Activated naive CD8-positive, alpha-beta T cell treated with anti-CD3 and anti-CD28 coated beads, Interleukin-2, amount 50 U/mL, for 16 hours (primary cell): ENCODE data around the gene SLC66A2.
"Not testable (repeated sequence)": the region's sequence is repeated elsewhere in the genome, so short reads cannot be mapped to it uniquely, and the experiment has no call there.

Experiments used
- DNase-seq: peaks from one replicate; pipeline ENCODE4 v3.0.0-alpha.2; 2020; ENCODE audit warnings: low read depth, low spot score

The SLC66A2 gene

GRCh38 chr18:79971211-79971952 lies 19.9 kb upstream of the SLC66A2 start:
- DNase-seq, result no peak

DNA sequence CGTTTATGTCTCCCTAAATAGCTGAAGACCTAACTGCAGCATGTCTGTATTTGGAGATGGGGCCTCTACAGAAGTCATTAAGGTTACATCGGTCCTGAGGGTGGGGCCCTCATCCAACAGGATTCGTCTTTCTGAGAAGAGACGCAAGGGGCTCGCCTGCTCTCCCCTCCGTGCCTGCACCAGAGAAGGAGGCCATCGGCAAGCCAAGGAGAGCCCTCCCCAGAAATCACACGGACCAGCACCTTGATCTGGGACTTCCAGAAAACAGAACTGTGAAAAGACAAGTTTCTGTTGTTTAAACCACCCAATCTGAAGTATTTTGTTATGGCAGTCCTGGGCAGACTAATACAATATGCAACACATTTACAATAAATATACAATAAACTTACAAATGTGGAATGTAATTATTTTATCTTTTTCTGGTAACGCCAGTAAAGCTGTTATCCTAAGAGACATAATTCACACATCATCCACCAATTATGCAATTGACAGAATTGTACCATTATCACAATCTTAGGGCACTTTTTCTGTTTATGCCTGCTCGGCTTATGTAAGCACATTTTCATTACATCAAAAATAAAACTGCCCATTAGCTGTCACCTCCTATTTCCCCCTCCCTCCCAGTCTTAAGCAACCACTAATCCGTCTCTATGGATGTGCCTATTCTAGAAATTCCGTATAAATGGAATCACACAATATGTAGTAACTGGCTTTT lies 19.1 kb upstream of the SLC66A2 start:
- DNase-seq, result no peak

DNA sequence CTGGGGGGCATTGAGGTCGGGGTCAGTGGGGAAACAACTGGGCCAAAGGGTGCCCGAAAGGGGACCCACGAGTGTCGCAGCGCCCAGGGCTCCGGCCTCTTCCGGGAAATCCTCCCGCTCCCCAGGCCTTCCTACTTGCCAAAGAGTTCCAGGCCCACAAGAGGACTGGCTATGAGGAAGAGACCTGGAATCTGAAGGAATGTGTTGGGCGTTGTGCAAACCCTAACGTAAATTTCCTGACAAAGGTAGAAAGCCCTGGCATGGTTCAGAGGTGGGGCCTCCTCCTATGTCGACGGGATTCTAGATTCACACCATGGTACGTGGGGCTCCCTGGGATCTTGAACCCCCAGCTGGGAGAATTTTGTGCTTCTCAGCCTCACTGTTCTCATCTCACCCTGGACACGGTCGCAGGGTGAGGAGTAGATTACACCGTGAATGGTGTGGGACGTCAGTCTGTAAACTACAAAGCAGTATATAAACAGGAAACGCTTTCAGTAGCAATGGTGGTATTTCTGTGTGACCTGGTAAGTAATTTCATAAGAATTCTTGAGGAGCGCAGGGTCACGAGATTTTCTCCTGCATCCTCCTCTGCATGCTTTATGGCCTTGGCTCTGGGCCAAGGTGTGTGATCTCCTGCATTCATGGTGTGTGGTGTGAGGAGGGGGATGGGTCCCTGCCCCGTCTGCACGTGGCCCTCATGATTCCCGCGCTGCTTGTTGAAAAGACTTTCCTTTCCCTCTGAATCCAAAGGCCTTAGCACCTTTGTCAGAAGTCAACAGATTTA lies 13.9 kb upstream of the SLC66A2 start:
- no peak for DNase-seq

- peak; percentile 37 for DNase-seq
Measured at GRCh38 chr18:79964330-79965118, 13.1 kb upstream of the SLC66A2 start, which contains the start of gene HSBP1L1. Gene HSBP1L1, plus strand, starts transcription at chr18:79964643. Its CDS starts 93 bp downstream, at chr18:79964736.

GRCh38 chr18:79963658-79964329 lies 12.3 kb upstream of the SLC66A2 start:
- DNase-seq, result no peak

GRCh38 chr18:79962835-79963657 lies 11.6 kb upstream of the SLC66A2 start:
- no peak for DNase-seq

DNA sequence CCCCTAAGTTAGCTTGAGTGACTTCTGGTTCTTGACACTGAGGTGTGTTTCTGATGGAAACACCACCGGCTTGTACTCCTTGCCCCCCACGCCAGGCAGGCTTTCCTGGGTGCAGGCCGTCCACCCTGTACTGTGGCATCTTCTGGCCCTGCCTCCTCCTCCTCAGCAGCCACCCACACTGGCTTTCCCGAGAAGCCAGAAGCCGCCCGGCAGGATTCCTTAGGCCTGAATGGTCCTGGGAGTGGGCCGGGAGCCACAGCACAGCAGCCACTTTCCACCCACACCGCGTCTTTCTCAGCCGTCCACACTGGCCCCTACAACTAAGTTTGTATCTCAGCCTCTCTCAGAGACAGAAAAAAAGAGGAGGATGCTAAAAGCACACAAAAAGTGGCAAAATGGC lies 10.9 kb upstream of the SLC66A2 start:
- DNase-seq, result no peak

DNA sequence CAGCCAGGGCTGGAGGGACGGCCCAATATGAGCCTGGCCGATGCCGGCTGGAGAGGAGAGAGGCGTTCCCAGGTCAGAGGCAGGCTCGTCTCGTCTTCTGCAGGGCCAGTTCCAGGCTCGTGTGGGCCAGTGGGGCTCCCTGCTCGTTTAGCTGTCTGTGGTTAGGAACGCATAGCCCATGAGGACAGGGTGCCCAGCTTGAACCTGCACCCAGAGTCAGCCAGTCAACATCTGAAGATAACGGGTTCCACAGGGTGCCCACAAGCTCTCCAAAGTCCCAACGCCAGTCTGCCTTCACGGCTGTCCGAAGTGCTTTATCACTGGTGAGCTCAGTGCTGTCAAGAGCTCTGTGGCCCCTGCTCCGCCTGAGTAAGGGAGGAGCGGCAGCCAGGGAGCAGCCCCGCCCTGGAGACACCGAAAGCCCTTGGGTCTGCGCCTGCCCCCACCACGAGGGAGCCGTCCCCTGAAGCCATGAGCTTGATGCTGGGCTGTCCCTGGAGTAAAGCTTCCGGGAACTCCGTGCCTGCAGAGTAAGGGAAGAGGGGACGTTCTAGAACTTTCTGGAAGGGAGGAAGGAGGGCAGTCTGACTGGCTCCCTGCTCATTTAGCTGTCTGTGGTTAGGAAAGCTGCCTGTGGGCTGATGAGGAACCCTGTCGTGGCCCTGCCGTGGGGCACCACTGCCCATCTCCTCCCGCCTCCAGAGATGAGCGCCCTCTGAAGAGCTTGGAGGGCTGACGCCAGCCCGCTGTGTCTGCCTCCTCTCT lies 10.3 kb upstream of the SLC66A2 start:
- DNase-seq, result no peak

GRCh38 chr18:79960921-79961526 lies 9.6 kb upstream of the SLC66A2 start:
- DNase-seq, result no peak

DNA sequence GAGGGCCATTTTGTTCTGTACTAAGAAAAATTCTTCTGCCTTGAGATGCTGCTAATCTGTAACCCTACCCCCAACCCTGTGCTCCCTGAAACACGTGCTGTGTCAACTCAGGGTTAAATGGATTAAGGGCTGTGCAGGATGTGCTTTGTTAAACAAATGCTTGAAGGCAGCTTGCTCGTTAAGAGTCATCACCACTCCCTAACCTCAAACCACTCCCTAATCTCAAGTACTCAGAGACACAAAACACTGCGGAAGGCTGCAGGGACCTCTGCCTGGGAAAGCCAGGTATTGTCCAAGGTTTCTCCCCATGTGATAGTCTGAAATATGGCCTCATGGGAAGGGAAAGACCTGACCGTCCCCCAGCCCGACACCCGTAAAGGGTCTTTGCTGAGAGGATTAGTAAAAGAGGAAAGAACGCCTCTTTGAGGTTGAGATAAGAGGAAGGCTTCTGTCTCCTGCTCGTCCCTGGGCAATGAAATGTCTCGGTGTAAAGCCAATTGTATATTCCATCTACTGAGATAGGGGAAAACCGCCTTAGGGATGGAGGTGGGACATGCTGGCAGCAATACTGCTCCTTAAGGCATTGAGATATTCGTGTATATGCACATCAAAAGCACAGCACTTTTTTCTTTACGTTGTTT lies 8.8 kb upstream of the SLC66A2 start:
- DNase-seq, result not testable (repeated sequence)

GRCh38 chr18:79958981-79959380 lies 7.5 kb upstream of the SLC66A2 start:
- DNase-seq, result no peak

DNA sequence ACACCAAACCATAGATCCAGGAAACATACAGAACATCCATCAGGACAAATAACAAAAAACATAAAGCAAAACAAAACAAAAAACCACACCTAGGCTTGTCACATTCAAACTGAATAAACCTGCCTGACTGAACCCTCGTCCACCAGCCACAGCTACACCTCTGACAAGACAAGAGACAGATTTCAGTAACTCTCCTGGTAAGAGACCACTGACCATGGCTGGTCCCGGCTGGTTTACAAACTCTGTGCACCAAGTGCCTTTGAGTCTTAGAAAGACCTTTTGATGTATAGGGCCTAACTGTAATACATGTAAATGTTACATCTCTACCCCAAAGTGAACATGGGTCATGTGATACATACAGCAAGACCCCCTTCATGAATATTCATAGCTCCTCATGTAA lies 4.8 kb upstream of the SLC66A2 start:
- DNase-seq, result no peak

GRCh38 chr18:79955302-79956075 lies 4.0 kb upstream of the SLC66A2 start:
- no peak for DNase-seq

GRCh38 chr18:79954791-79955190 lies 3.3 kb upstream of the SLC66A2 start:
- DNase-seq, result no peak

- DNase-seq, result no peak
Measured at GRCh38 chr18:79953971-79954651, 2.7 kb upstream of the SLC66A2 start.

DNA sequence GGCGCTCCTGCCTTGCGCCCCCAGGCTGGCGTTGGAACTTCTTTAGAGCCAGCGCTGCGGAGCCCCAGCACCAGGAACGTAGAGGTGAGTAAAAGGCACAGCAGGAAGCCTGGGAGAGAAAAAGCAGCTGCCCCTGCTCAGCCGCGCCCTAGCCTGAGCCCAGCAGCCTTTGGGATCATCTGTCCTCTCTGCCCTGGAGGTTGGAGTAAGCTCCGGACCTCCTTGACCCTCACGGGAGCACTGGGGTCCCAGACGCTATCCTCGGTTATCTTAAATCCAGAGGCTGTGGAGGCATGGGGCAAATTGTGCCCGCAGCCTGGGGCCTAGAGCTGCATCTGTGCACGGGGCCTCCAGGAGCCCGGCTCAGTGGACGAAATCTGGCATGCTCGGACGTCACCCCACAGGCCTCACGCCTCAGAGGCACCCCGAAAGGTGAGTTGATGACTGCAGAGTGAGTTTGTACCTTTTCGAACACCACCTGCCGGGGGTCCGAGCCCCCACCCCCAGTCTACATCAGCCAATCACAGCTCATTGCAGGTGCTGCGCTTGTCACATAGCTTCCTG lies 1.6 kb upstream of the SLC66A2 start:
- no peak for DNase-seq
